ENCODE measurements around the gene BPGM.
"Not testable (repeated sequence)": the region's sequence is repeated elsewhere in the genome, so short reads cannot be mapped to it uniquely, and the experiment has no call there.

Gene BPGM

DNA sequence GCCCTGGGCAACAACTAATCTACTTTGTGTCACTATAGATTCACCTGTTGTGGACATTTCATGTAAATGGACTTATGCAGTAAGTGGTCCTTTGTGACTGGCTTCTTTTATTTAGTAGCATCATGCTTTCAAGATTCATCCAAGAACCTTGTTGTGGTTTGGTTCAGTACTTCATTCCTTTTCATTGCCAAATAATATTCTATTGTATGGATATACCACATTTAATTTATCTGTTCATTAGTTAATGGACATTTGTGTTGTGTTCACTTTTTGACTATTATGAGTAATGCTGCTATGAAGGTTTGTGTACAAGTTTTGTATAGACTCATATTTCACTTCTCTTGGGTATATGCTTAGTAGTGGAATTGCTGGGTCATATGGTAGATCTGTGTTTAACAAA, 27.8 kb downstream of the BPGM start:
- DNase-seq (ENCODE audit: insufficient read length, low spot score) = no peak
- TF ChIP-seq, protein P1, sequence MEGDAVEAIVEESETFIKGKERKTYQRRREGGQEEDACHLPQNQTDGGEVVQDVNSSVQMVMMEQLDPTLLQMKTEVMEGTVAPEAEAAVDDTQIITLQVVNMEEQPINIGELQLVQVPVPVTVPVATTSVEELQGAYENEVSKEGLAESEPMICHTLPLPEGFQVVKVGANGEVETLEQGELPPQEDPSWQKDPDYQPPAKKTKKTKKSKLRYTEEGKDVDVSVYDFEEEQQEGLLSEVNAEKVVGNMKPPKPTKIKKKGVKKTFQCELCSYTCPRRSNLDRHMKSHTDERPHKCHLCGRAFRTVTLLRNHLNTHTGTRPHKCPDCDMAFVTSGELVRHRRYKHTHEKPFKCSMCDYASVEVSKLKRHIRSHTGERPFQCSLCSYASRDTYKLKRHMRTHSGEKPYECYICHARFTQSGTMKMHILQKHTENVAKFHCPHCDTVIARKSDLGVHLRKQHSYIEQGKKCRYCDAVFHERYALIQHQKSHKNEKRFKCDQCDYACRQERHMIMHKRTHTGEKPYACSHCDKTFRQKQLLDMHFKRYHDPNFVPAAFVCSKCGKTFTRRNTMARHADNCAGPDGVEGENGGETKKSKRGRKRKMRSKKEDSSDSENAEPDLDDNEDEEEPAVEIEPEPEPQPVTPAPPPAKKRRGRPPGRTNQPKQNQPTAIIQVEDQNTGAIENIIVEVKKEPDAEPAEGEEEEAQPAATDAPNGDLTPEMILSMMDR (IDR thresholded peaks at IDR 0.05; ENCODE audit: insufficient read depth, missing control alignments) = no peak
- no peak for FAIRE-seq

DNA sequence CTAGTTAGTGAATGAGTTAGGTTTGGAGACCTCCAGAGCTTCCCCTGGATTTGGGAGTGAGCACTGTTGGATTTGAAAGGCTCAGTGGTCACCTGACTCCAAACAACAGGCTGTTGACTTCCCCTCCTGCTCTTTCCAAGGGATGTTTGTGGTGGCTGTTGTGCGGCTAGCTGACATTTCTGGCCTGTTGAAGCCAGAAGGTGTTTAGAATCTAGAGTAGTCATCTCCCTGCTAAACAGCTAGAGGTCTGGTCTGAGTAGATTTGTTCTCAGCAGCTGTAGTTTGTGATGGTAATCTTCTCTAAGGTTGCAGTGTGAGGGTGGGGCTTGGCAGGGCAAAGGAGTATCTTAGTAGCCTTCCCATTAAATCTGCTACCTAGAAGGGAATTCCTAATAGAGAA, 30.1 kb downstream of the BPGM start:
- DNase-seq (ENCODE audit: insufficient read length, low spot score) (no peak), FAIRE-seq (no peak)
- TF ChIP-seq, protein P1 (IDR thresholded peaks at IDR 0.05; ENCODE audit: insufficient read depth, missing control alignments) = no peak

DNA sequence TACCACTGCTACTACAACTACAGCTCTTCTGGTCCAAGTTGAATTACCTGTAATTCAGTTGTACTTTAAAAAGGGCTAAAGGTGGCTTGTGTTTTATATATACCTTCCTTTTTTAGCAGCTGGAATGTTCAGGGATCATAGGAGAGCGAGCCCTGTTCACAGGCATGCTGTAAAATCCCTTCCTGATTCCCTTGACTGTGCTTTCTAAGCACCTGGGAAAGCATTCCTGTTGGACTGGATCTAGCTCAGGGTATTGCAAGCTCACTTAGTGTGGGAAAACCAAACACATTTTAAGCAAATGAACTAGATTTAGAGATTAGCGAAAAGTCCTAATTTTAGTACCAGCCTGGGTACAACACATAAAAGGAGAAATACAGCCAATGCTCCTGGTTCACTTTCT, 31.5 kb downstream of the BPGM start:
- no peak for FAIRE-seq
- TF ChIP-seq, protein P1 (IDR thresholded peaks at IDR 0.05; ENCODE audit: insufficient read depth, missing control alignments) = no peak

DNA sequence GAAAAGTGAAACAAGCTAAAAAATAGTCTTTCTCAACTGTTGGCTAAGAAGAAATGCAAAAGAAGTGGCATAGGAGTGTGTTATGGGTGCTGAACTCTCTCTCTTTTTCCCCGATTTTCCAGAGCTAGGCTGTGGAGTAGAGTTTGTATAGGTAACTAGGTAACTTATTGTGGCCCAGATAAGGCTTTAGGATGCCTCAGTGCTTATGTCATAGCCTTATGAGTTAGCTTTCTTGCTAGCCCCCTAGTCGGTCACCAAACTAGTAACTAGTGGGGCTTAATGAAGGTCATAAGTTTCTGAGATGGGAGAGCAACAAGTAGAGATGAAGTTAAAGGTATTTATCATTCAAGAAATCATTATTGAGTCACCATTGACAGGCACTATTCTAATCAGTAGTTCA, 32.4 kb downstream of the BPGM start:
- DNase-seq (ENCODE audit: insufficient read length, low spot score) = no peak
- no peak for FAIRE-seq
- TF ChIP-seq, protein P1 (IDR thresholded peaks at IDR 0.05; ENCODE audit: insufficient read depth, missing control alignments) = no peak

More for the DNA sequence above, 31.5 kb downstream of the BPGM start:
- no peak for DNase-seq (ENCODE audit: insufficient read length, low spot score)

DNA sequence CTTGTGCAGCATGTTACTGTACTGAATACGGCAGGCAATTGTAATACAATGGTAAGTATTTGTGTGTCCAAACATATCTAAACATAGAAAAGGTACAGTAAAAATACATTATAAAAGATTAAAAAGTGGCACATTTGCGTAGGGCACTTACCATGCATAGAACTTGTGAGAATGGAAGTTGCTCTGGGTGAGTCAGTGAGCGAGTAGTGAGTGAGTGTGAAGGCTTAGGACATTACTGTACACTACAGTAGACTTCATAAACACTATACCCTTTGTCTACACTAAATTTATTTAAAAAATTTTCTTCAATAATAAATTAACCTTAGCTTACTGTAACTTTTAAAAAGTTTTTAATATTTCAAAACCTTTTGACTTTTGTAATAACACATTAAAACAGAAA, 37.5 kb downstream of the BPGM start:
- DNase-seq (ENCODE audit: insufficient read length, low spot score) (no peak), FAIRE-seq (no peak)
- TF ChIP-seq, protein P1 (IDR thresholded peaks at IDR 0.05; ENCODE audit: insufficient read depth, missing control alignments) = no peak

DNA sequence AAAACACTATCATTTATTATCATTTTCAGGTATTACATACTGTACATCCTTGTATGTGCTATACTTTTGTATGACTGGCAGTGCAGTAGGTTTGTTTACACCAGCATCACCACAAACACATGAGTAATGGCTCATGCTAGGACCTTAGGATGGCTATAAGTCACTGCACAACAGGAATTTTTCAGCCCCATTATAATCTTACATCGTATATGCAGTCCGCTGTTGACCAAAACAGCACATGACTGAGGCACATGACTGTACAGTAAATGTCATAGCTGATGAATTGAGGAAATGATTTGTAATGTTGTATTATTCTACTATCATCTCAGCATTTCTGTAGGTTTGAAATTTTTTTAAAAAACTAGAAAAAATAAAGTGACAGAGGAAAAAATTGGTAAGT, 38.6 kb downstream of the BPGM start:
- DNase-seq (ENCODE audit: insufficient read length, low spot score) = no peak
- no peak for FAIRE-seq

DNA sequence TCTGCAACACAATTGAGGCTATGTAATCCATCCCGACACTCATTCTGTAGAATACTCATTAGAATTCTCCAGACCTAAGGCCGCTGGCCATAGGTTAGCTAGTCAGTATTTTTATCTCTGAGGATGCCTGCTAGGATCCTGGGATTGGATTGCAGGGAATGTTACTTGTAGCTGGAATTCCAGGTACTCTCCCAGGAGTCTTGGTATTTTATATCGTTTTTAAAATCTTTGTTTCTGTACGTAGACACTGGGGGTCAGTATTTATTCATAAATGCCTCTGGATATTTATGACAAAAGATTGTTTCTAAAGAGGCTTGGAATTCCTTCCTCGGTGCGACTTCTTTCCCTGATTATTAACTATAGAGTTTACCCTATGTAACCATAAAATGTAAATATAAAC, 40.1 kb downstream of the BPGM start:
- TF ChIP-seq, protein P1 (IDR thresholded peaks at IDR 0.05; ENCODE audit: insufficient read depth, missing control alignments) = peak; percentile 31
- FAIRE-seq (no peak), DNase-seq (ENCODE audit: insufficient read length, low spot score) (no peak)

More for the DNA sequence above, 38.6 kb downstream of the BPGM start:
- TF ChIP-seq, protein P1 (IDR thresholded peaks at IDR 0.05; ENCODE audit: insufficient read depth, missing control alignments) = no peak

DNA sequence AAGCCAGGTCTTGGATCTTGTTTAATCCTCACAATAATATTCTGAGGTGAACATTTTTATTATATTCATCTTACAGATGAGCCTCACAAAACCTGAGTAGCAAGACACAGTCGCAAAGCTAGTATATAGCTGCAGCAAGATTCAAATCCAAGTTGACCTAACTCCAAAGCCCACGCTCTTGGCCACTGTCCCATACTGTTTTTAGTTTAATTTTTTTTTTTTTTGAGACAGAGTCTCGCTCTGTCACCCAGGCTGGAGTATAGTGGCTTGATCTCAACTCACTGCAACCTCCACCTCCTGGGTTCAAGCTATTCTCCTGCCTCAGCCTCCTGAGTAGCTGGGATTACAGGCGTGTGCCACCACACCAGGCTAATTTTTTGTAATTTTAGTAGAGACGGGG, 42.9 kb downstream of the BPGM start:
- not testable (repeated sequence) for FAIRE-seq; DNase-seq (ENCODE audit: insufficient read length, low spot score)
